ENCODE measurements around the gene CLASP1.
"Not testable (repeated sequence)": the region's sequence is repeated elsewhere in the genome, so short reads cannot be mapped to it uniquely, and the experiment has no call there.

Gene CLASP1

GRCh38 chr2:121333834-121334558, 315.3 kb downstream of the CLASP1 start:
- Histone ChIP-seq H3K4me3 (ENCODE audit: low read length) (no peak overlapping the region), H3K27ac (ENCODE audit: low read depth, low read length) (no peak overlapping the region), H3K27me3 (ENCODE audit: control insufficient read depth, insufficient read depth, low read length) (no peaks in the 10 kb centered on the region), H3K4me1 (ENCODE audit: control insufficient read depth, insufficient read depth, low read length) (no peaks in the 10 kb centered on the region), H3K9ac (ENCODE audit: low read length) (no peak overlapping the region), H3K36me3 (ENCODE audit: control insufficient read depth, insufficient read depth, low read length) (peaks cover 2% of the 10 kb centered on the region)

- no peak overlapping the region for H3K4me3 ChIP-seq (ENCODE audit: low read length)
- peaks cover 2% of the 10 kb centered on the region for H3K36me3 ChIP-seq (ENCODE audit: control insufficient read depth, insufficient read depth, low read length)
- no peak overlapping the region for H3K9ac ChIP-seq (ENCODE audit: low read length)
- H3K4me1 ChIP-seq (ENCODE audit: control insufficient read depth, insufficient read depth, low read length) = no peaks in the 10 kb centered on the region
- H3K27ac ChIP-seq (ENCODE audit: low read depth, low read length) = no peak overlapping the region
- no peaks in the 10 kb centered on the region for H3K27me3 ChIP-seq (ENCODE audit: control insufficient read depth, insufficient read depth, low read length)
Observed at GRCh38 chr2:121333231-121333630, 316.0 kb downstream of the CLASP1 start.

GRCh38 chr2:121331324-121331723, 317.9 kb downstream of the CLASP1 start:
- not testable (repeated sequence) for H3K9ac ChIP-seq (ENCODE audit: low read length); H3K27me3 ChIP-seq (ENCODE audit: control insufficient read depth, insufficient read depth, low read length); H3K36me3 ChIP-seq (ENCODE audit: control insufficient read depth, insufficient read depth, low read length); H3K4me3 ChIP-seq (ENCODE audit: low read length); H3K4me1 ChIP-seq (ENCODE audit: control insufficient read depth, insufficient read depth, low read length); H3K27ac ChIP-seq (ENCODE audit: low read depth, low read length)

GRCh38 chr2:121330921-121331320, 318.3 kb downstream of the CLASP1 start:
- Histone ChIP-seq H3K36me3 (ENCODE audit: control insufficient read depth, insufficient read depth, low read length) (no peaks in the 10 kb centered on the region), H3K4me1 (ENCODE audit: control insufficient read depth, insufficient read depth, low read length) (no peaks in the 10 kb centered on the region), H3K27me3 (ENCODE audit: control insufficient read depth, insufficient read depth, low read length) (no peaks in the 10 kb centered on the region), H3K9ac (ENCODE audit: low read length) (no peak overlapping the region), H3K4me3 (ENCODE audit: low read length) (no peak overlapping the region), H3K27ac (ENCODE audit: low read depth, low read length) (no peak overlapping the region)

DNA sequence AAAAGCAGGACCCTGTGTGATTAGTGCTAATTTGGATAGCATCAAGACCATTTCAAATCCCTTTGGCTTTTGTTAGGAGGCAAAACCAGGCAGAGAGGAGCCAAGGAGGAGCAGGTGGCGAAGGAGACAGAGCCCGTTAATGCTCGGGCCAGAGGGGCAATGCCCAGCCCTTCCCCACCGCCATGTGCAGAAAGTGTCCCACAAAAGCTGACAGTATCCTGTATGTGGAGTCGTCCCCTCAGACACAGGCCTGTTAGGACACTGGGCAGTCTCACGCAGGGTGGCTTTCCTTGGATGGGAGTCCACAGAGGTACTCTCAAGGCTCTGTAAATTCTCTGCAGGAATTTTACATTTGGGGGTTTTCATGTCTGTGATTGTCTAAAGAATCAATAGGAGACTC, 319.5 kb downstream of the CLASP1 start:
- Histone ChIP-seq H3K27me3 (ENCODE audit: control insufficient read depth, insufficient read depth, low read length) (no peaks in the 10 kb centered on the region), H3K36me3 (ENCODE audit: control insufficient read depth, insufficient read depth, low read length) (no peaks in the 10 kb centered on the region), H3K4me3 (ENCODE audit: low read length) (no peak overlapping the region), H3K4me1 (ENCODE audit: control insufficient read depth, insufficient read depth, low read length) (no peaks in the 10 kb centered on the region), H3K9ac (ENCODE audit: low read length) (no peak overlapping the region), H3K27ac (ENCODE audit: low read depth, low read length) (no peak overlapping the region)

DNA sequence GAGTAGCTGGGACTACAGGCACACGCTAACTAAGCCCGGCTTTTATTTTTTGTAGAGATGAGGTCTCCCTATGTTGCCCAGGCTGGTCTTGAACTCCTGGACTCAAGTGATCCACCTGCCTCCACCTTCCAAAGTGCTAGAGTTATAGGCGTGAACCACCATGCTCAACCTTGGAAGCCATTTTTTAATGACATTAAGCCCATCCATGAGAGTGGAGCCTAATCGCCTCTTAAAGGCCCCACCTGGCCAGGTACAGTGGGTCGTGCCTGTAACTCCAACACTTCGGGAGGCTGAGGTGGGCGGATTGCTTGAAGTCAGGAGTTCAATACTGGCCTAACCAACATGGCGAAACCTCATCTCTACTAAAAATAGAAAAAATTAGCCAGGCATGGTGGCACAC, 322.6 kb downstream of the CLASP1 start:
- H3K36me3 ChIP-seq (ENCODE audit: control insufficient read depth, insufficient read depth, low read length) = no peaks in the 10 kb centered on the region
- H3K4me1 ChIP-seq (ENCODE audit: control insufficient read depth, insufficient read depth, low read length) = no peaks in the 10 kb centered on the region
- H3K9ac ChIP-seq (ENCODE audit: low read length) = no peak overlapping the region
- no peaks in the 10 kb centered on the region for H3K27me3 ChIP-seq (ENCODE audit: control insufficient read depth, insufficient read depth, low read length)
- no peak overlapping the region for H3K4me3 ChIP-seq (ENCODE audit: low read length)
- H3K27ac ChIP-seq (ENCODE audit: low read depth, low read length) = no peak overlapping the region

DNA sequence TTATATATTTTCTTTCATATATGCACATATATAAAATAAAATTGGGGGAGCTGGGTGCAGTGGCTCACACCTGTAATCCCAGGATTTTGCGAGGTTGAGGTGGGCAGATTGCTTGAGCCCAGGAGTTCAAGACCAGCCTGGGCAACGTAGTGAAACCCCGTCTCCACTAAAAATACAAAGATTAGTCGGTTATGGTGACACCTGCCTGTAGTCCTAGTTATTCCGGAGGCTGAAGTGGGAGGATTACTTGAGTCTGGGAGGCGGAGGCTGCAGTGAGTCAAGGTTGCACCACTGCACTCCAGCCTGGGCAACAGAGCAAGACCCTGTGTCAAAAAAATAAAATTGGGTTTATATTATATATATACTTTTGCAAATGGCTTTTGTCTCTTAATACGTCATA, 324.7 kb downstream of the CLASP1 start:
- Histone ChIP-seq H3K27ac (ENCODE audit: low read depth, low read length) (no peak overlapping the region), H3K36me3 (ENCODE audit: control insufficient read depth, insufficient read depth, low read length) (no peaks in the 10 kb centered on the region), H3K4me3 (ENCODE audit: low read length) (no peak overlapping the region), H3K27me3 (ENCODE audit: control insufficient read depth, insufficient read depth, low read length) (no peaks in the 10 kb centered on the region), H3K4me1 (ENCODE audit: control insufficient read depth, insufficient read depth, low read length) (no peaks in the 10 kb centered on the region), H3K9ac (ENCODE audit: low read length) (no peak overlapping the region)

GRCh38 chr2:121321476-121321875, 327.8 kb downstream of the CLASP1 start:
- Histone ChIP-seq H3K27me3 (ENCODE audit: control insufficient read depth, insufficient read depth, low read length) (no peaks in the 10 kb centered on the region), H3K4me1 (ENCODE audit: control insufficient read depth, insufficient read depth, low read length) (no peaks in the 10 kb centered on the region), H3K27ac (ENCODE audit: low read depth, low read length) (no peak overlapping the region), H3K4me3 (ENCODE audit: low read length) (no peak overlapping the region), H3K36me3 (ENCODE audit: control insufficient read depth, insufficient read depth, low read length) (no peaks in the 10 kb centered on the region), H3K9ac (ENCODE audit: low read length) (no peak overlapping the region)

- Histone ChIP-seq H3K4me3 (ENCODE audit: low read length) (no peak overlapping the region), H3K9ac (ENCODE audit: low read length) (no peak overlapping the region), H3K27me3 (ENCODE audit: control insufficient read depth, insufficient read depth, low read length) (no peaks in the 10 kb centered on the region), H3K36me3 (ENCODE audit: control insufficient read depth, insufficient read depth, low read length) (no peaks in the 10 kb centered on the region), H3K27ac (ENCODE audit: low read depth, low read length) (no peak overlapping the region), H3K4me1 (ENCODE audit: control insufficient read depth, insufficient read depth, low read length) (no peaks in the 10 kb centered on the region)
Observed at GRCh38 chr2:121319941-121320340, 329.3 kb downstream of the CLASP1 start.

- Histone ChIP-seq H3K27ac (ENCODE audit: low read depth, low read length) (no peak overlapping the region), H3K9ac (ENCODE audit: low read length) (no peak overlapping the region), H3K36me3 (ENCODE audit: control insufficient read depth, insufficient read depth, low read length) (no peaks in the 10 kb centered on the region), H3K4me3 (ENCODE audit: low read length) (no peak overlapping the region), H3K27me3 (ENCODE audit: control insufficient read depth, insufficient read depth, low read length) (no peaks in the 10 kb centered on the region), H3K4me1 (ENCODE audit: control insufficient read depth, insufficient read depth, low read length) (no peaks in the 10 kb centered on the region)
Observed at GRCh38 chr2:121316986-121317385, 332.3 kb downstream of the CLASP1 start.

GRCh38 chr2:121313701-121314100, 335.6 kb downstream of the CLASP1 start:
- not testable (repeated sequence) for H3K9ac ChIP-seq (ENCODE audit: low read length); H3K27me3 ChIP-seq (ENCODE audit: control insufficient read depth, insufficient read depth, low read length)

GRCh38 chr2:121309801-121310200, 339.5 kb downstream of the CLASP1 start:
- Histone ChIP-seq H3K4me3 (ENCODE audit: low read length) (no peak overlapping the region), H3K9ac (ENCODE audit: low read length) (no peak overlapping the region), H3K27me3 (ENCODE audit: control insufficient read depth, insufficient read depth, low read length) (no peaks in the 10 kb centered on the region), H3K4me1 (ENCODE audit: control insufficient read depth, insufficient read depth, low read length) (no peaks in the 10 kb centered on the region), H3K36me3 (ENCODE audit: control insufficient read depth, insufficient read depth, low read length) (no peaks in the 10 kb centered on the region), H3K27ac (ENCODE audit: low read depth, low read length) (no peak overlapping the region)

More at GRCh38 chr2:121313701-121314100, 335.6 kb downstream of the CLASP1 start:
- not testable (repeated sequence) for H3K27ac ChIP-seq (ENCODE audit: low read depth, low read length); H3K4me1 ChIP-seq (ENCODE audit: control insufficient read depth, insufficient read depth, low read length); H3K4me3 ChIP-seq (ENCODE audit: low read length); H3K36me3 ChIP-seq (ENCODE audit: control insufficient read depth, insufficient read depth, low read length)

DNA sequence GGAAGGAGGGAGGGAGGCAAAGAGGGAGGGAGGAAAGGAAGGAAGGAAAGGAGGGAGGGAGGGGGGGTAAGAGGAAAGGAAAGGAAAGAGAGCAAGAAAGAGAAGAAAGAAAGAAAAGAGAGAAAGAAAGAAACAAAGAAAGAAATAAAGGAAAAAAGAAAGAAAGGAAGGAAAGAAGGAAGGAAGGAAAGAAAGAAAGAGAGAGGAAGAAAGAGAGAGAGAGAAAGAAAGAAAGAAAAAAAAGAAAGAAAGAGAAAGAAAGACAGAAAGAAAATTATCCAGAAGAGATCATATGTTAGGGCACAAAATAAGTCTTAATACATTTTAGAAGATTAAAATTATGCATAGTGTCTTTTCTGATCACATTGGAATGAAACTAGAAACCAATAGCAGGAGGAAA, 339.9 kb downstream of the CLASP1 start:
- no peak overlapping the region for H3K4me3 ChIP-seq (ENCODE audit: low read length)
- no peak overlapping the region for H3K27ac ChIP-seq (ENCODE audit: low read depth, low read length)
- H3K27me3 ChIP-seq (ENCODE audit: control insufficient read depth, insufficient read depth, low read length) = no peaks in the 10 kb centered on the region
- no peaks in the 10 kb centered on the region for H3K36me3 ChIP-seq (ENCODE audit: control insufficient read depth, insufficient read depth, low read length)
- H3K4me1 ChIP-seq (ENCODE audit: control insufficient read depth, insufficient read depth, low read length) = no peaks in the 10 kb centered on the region
- H3K9ac ChIP-seq (ENCODE audit: low read length) = no peak overlapping the region

Measured in rectal smooth muscle tissue (tissue), 1 donor.